ENCODE measurements around the gene PKP4. TPM values are rescaled to one million over a fixed set of nuclear protein-coding genes. Genes with fewer than 3 reads are reported as not detected.

The PKP4 gene
- total RNA-seq, 1 donor from 2014 or later, result 26.1 TPM

Small RNA genes within 50 kb of the gene (small RNA-seq; reads per million reads assigned to genes)
- gene AC005042.3 (not detected), gene RN7SL393P (not detected)

Other genes with a start within 250 kb of the PKP4 start
- 0.52 TPM for gene CCDC148, start 199 bp upstream of the PKP4 start, total RNA-seq